Uterus (tissue), 4 donors: ENCODE measurements around the gene CXCL12. TPM values are rescaled to one million over a fixed set of nuclear protein-coding genes. Genes with fewer than 3 reads are reported as not detected.

ENCODE experiments used
- DNase-seq, 2 donors: peaks; one replicate each; pipeline ENCODE4 v3.0.0-alpha.2; 2019 to 2020
- H3K27ac ChIP-seq, 2 donors: fragments of 200-600 bp; sonication (generic); 1 replicate in 1 of 2; 2 replicates in 1 of 2; pipeline ENCODE4 v1.5.1; 2016 to 2018
- H3K27me3 ChIP-seq, 2 donors: fragments of 200-600 bp; sonication (generic); one replicate each; pipeline ENCODE4 v1.5.1; 2018 to 2019; ENCODE audit warnings: control low read depth in 1 of 2
- H3K36me3 ChIP-seq, 2 donors: fragments of 200-600 bp; sonication (generic); one replicate each; pipeline ENCODE4 v1.5.1; 2019; ENCODE audit warnings: control low read depth in 1 of 2
- H3K4me1 ChIP-seq, 2 donors: fragments of 200-600 bp; sonication (generic); one replicate each; pipeline ENCODE4 v1.5.1; 2018 to 2019; ENCODE audit warnings: control low read depth in 1 of 2
- H3K4me3 ChIP-seq, 2 donors: fragments of 200-600 bp; sonication (generic); 1 replicate in 1 of 2; 2 replicates in 1 of 2; pipeline ENCODE4 v1.5.1; 2018 to 2019; ENCODE audit warnings: mild to moderate bottlenecking in 1 of 2
- H3K9me3 ChIP-seq, 2 donors: fragments of 200-600 bp; sonication (generic); one replicate each; pipeline ENCODE4 v1.5.1; 2019; ENCODE audit warnings: control low read depth in 1 of 2
- CTCF ChIP-seq, 4 experiments: fragments of 200-600 bp in 2 of 4; fragments of 450-650 bp in 2 of 4; sonication (generic) in 2 of 4; IDR thresholded peaks; one replicate each; pipeline ENCODE4 v1.5.1; 2016 to 2019; ENCODE audit warnings: antibody characterized with exemption in 4 of 4, mild to moderate bottlenecking in 2 of 4, moderate library complexity in 1 of 4
- POLR2A ChIP-seq, 2 donors: fragments of 450-650 bp; IDR thresholded peaks; one replicate each; pipeline ENCODE4 v1.6.1; 2016; ENCODE audit warnings: antibody characterized with exemption in 2 of 2, mild to moderate bottlenecking in 1 of 2, moderate library complexity in 1 of 2
- intact Hi-C: fragments of 100-400 bp; cut with DNase I; formaldehyde crosslinking; loops from one replicate; pipeline ENCODE4 v1.15.1; 2023; ENCODE audit warnings: low total_unique reads
- total RNA-seq, 4 donors: library from RNA; depleted of rRNA in 3 of 4; stranded (reverse); fragments of >200 nt in 3 of 4; gene quantifications; one replicate each; pipeline versions ENCODE4 v1.1.0 to v1.2.4, GENCODE V29; 2014 to 2023
- donor health status: DM: yes; HTN: yes; CAD: no.

Gene CXCL12
- total RNA-seq, 4 donors from 2014 or later, result 44.8 to 146 (median 97.5) TPM

GRCh38 chr10:44353721-44354120, 31.2 kb downstream of the CXCL12 start:
- Histone ChIP-seq H3K4me3 (no peak overlapping the region), H3K27me3 (no peaks in the 10 kb centered on the region), H3K4me1 (no peaks in the 10 kb centered on the region), H3K27ac (no peak overlapping the region), H3K36me3 (no peaks in the 10 kb centered on the region), H3K9me3 (no peaks in the 10 kb centered on the region)
- intact Hi-C loops, result no loop called here
- no peak for DNase-seq
- TF ChIP-seq POLR2A (IDR thresholded peaks at IDR 0.05) (no peak), CTCF (IDR thresholded peaks at IDR 0.05) (no peak)

- H3K27ac ChIP-seq, result no peak overlapping the region
- peak in 1 of 2 donors; percentile 10 for DNase-seq
- TF ChIP-seq POLR2A (IDR thresholded peaks at IDR 0.05) (no peak), CTCF (IDR thresholded peaks at IDR 0.05) (no peak)
- H3K4me3 ChIP-seq, result no peak overlapping the region
- H3K36me3 ChIP-seq, result no peaks in the 10 kb centered on the region
- H3K27me3 ChIP-seq, result no peaks in the 10 kb centered on the region
- H3K9me3 ChIP-seq, result no peaks in the 10 kb centered on the region
- intact Hi-C loops, result no loop called here
- no peaks in the 10 kb centered on the region for H3K4me1 ChIP-seq
Observed at GRCh38 chr10:44353128-44353390, 31.8 kb downstream of the CXCL12 start.

GRCh38 chr10:44352316-44353127, 32.4 kb downstream of the CXCL12 start:
- H3K4me1 ChIP-seq, result no peaks in the 10 kb centered on the region
- intact Hi-C loops, result no loop called here
- no peak overlapping the region for H3K4me3 ChIP-seq
- H3K27me3 ChIP-seq, result no peaks in the 10 kb centered on the region
- peak overlapping the region; percentile 25 to 42 for H3K27ac ChIP-seq
- H3K9me3 ChIP-seq, result no peaks in the 10 kb centered on the region
- DNase-seq, result peak; percentile 63 to 67
- no peak for TF ChIP-seq POLR2A (IDR thresholded peaks at IDR 0.05)
- no peak for TF ChIP-seq CTCF (IDR thresholded peaks at IDR 0.05)
- H3K36me3 ChIP-seq, result no peaks in the 10 kb centered on the region

GRCh38 chr10:44348496-44348895, 36.4 kb downstream of the CXCL12 start:
- TF ChIP-seq POLR2A (IDR thresholded peaks at IDR 0.05) (no peak), CTCF (IDR thresholded peaks at IDR 0.05) (no peak)
- H3K36me3 ChIP-seq, result no peaks in the 10 kb centered on the region
- DNase-seq, result no peak
- no peak overlapping the region for H3K4me3 ChIP-seq
- H3K27me3 ChIP-seq, result no peaks in the 10 kb centered on the region
- no peaks in the 10 kb centered on the region for H3K9me3 ChIP-seq
- no peak overlapping the region for H3K27ac ChIP-seq
- no peaks in the 10 kb centered on the region for H3K4me1 ChIP-seq
- intact Hi-C loops, result no loop called here

GRCh38 chr10:44347609-44348400, 37.1 kb downstream of the CXCL12 start:
- H3K4me3 ChIP-seq, result no peak overlapping the region

More at GRCh38 chr10:44347609-44348400, 37.1 kb downstream of the CXCL12 start:
- Histone ChIP-seq H3K9me3 (no peaks in the 10 kb centered on the region), H3K27ac (no peak overlapping the region), H3K27me3 (no peaks in the 10 kb centered on the region), H3K36me3 (no peaks in the 10 kb centered on the region), H3K4me1 (no peaks in the 10 kb centered on the region)
- intact Hi-C loops, result no loop called here
- TF ChIP-seq POLR2A (IDR thresholded peaks at IDR 0.05), result no peak
- no peak for TF ChIP-seq CTCF (IDR thresholded peaks at IDR 0.05)
- DNase-seq, result peak in 1 of 2 donors; percentile 1
